SHP77 treated with DMSO at 0.1 percent for 48 hours (cell line): ENCODE measurements around the gene TUBD1.
"Not testable (repeated sequence)": the region's sequence is repeated elsewhere in the genome, so short reads cannot be mapped to it uniquely, and the experiment has no call there.

Source experiments
- DNase-seq: peaks from one replicate; lab custom pipeline; 2025; lab: John Stamatoyannopoulos, UW

TUBD1 gene

GRCh38 chr17:59844884-59845594 lies 47.7 kb downstream of the TUBD1 start:
- DNase-seq, result no peak

- no peak for DNase-seq
These were observed 49.7 kb downstream of the TUBD1 start for GRCh38 chr17:59842901-59843652.

- not testable (repeated sequence) for DNase-seq
These were observed 50.9 kb downstream of the TUBD1 start for GRCh38 chr17:59841882-59842263.

GRCh38 chr17:59841091-59841881 lies 51.5 kb downstream of the TUBD1 start:
- DNase-seq, result not testable (repeated sequence)

GRCh38 chr17:59840329-59841090 lies 52.2 kb downstream of the TUBD1 start:
- DNase-seq, result no peak

- DNase-seq, result no peak
These were observed 53.0 kb downstream of the TUBD1 start for GRCh38 chr17:59839651-59840328.

GRCh38 chr17:59838052-59838916 lies 54.5 kb downstream of the TUBD1 start:
- no peak for DNase-seq

- DNase-seq, result peak; percentile 82
These were observed 55.3 kb downstream of the TUBD1 start for GRCh38 chr17:59837308-59838051.

- no peak for DNase-seq
These were observed 59.8 kb downstream of the TUBD1 start for GRCh38 chr17:59832883-59833379.

- no peak for DNase-seq
These were observed 61.8 kb downstream of the TUBD1 start for GRCh38 chr17:59830846-59831486.

- DNase-seq, result no peak
These were observed 62.6 kb downstream of the TUBD1 start for GRCh38 chr17:59830007-59830630.

- peak; percentile 76 for DNase-seq
These were observed 63.3 kb downstream of the TUBD1 start for GRCh38 chr17:59829217-59830006.

GRCh38 chr17:59828819-59829216 lies 63.9 kb downstream of the TUBD1 start:
- DNase-seq, result not testable (repeated sequence)

- no peak for DNase-seq
These were observed 64.3 kb downstream of the TUBD1 start for GRCh38 chr17:59828478-59828760.

GRCh38 chr17:59827721-59828477 lies 64.8 kb downstream of the TUBD1 start:
- no peak for DNase-seq

GRCh38 chr17:59826706-59827453 lies 65.9 kb downstream of the TUBD1 start:
- no peak for DNase-seq
